SK-N-MC (cell line): ENCODE measurements around the gene PCDHGB3.

ENCODE experiments used
- EZH2 ChIP-seq: fragments of 200-600 bp; sonication (generic); IDR thresholded peaks from one replicate; pipeline ENCODE4 v1.6.1; 2017; ENCODE audit warnings: antibody characterized with exemption
- POLR2AphosphoS5 ChIP-seq: IDR thresholded peaks from 2 replicates; pipeline ENCODE4 v1.6.1; 2012; ENCODE audit warnings: mild to moderate bottlenecking, low read depth, low read length, borderline replicate concordance

DNA sequence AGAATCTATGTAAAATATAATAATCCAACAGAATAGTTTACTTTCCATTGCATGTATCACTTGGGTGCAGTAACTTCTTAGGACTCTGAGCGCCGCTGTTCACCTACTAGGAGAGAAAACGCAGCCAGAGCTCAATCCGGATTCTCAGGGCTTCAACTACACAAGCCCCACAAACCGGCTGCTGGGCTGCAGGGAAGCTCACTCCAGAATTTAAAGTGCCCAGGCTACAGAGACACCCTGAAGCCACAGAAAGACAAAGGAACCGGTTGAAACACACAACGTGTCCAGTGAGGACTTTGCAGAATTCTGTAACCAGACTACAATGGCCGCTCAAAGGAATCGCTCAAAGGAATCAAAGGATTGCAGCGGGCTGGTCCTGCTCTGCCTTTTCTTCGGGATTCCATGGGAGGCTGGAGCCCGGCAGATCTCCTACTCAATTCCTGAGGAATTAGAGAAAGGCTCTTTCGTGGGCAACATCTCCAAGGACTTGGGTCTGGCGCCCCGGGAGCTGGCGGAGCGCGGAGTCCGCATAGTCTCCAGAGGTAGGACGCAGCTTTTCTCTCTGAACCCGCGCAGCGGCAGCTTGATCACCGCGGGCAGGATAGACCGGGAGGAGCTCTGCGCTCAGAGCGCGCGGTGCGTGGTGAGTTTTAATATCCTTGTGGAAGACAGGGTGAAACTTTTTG is 43.0 kb downstream of the PCDHGB3 start, which contains the start of gene PCDHGA10:
- TF ChIP-seq POLR2AphosphoS5 (no peak), EZH2 (no peak)
